Measurements from ENCODE around the gene TBC1D13. TPM values are rescaled to one million over a fixed set of nuclear protein-coding genes. Genes with fewer than 3 reads are reported as not detected.

TBC1D13 gene
- polyA plus RNA-seq, 1 experiment, result 31.9 TPM

- H3K4me3 ChIP-seq (ENCODE audit: low read depth, low read length), result no peak overlapping the region
- peaks cover 17% of the 10 kb centered on the region; the same call in 1 of the 2 replicates for H3K36me3 ChIP-seq (ENCODE audit: control insufficient read depth, insufficient read depth, low read length)
- no peak for DNase-seq (ENCODE audit: low read depth)
- no peak for TF ChIP-seq CTCF (IDR thresholded peaks at IDR 0.05; ENCODE audit: insufficient read depth, low read depth, low read length)
- CTCF ChIA-PET, result interaction anchor here (1.1 to 2.0 kb wide), 6 partner anchors 7 to 185 kb away, joined by 4 to 12 read pairs (median 6); no protein-coding TSS in a partner anchor
- no peaks in the 10 kb centered on the region for H3K27me3 ChIP-seq (ENCODE audit: control insufficient read depth, insufficient read depth, low read length)
- POLR2A ChIA-PET, result no interaction called here
Observed at GRCh38 chr9:128819716-128820664, 32.9 kb downstream of the TBC1D13 start.

GRCh38 chr9:128820665-128821583, 33.9 kb downstream of the TBC1D13 start:
- H3K36me3 ChIP-seq (ENCODE audit: control insufficient read depth, insufficient read depth, low read length), result peaks cover 18% of the 10 kb centered on the region
- no peaks in the 10 kb centered on the region for H3K27me3 ChIP-seq (ENCODE audit: control insufficient read depth, insufficient read depth, low read length)
- POLR2A ChIA-PET, result no interaction called here
- CTCF ChIA-PET, result interaction anchor here (2.0 kb wide), 1 partner anchor 24 kb away, joined by 6 read pairs; no protein-coding TSS in a partner anchor
- TF ChIP-seq CTCF (IDR thresholded peaks at IDR 0.05; ENCODE audit: insufficient read depth, low read depth, low read length), result no peak
- no peak for DNase-seq (ENCODE audit: low read depth)
- H3K4me3 ChIP-seq (ENCODE audit: low read depth, low read length), result no peak overlapping the region

DNA sequence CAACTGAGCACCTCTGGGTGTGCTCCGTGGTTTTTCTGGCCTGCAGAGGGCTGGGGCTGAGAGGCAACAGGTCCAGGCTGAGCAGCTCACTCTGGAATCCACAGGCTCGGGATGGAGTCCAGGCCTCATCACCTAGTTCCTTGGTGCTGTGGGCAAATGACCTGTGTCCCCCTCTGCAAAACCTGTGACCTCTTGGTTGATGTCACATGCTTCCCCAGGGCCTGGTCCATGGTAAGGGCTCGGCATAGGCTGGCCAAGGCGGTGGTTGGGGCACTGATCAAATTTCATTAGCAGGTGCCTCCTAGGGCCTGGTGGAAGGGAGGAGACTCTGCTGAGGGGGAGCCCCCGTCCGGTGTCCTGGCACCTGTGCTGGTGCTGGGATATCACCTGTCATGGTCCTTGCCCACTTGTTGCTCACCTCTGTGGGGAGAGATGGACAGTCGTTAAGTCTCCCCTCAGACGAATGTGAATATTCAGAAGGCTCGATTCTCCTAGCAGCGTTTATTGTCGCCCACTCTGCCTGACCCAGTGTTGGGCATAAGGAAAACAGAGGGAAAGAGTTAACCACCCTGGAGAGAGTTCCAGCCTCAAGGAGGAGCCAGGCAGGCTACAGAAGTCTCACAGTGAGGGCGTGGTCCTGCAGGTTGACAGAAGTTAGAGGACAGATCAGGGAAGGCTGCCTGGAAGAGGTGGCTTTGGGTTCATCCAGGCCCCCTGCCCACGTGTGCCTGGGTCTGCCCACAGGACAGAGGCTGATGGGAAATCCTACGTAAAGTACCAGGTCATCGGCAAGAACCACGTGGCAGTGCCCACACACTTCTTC, 34.7 kb downstream of the TBC1D13 start:
- POLR2A ChIA-PET, result no interaction called here
- peaks cover 25% of the 10 kb centered on the region for H3K36me3 ChIP-seq (ENCODE audit: control insufficient read depth, insufficient read depth, low read length)
- CTCF ChIA-PET, result no interaction called here
- no peak for TF ChIP-seq CTCF (IDR thresholded peaks at IDR 0.05; ENCODE audit: insufficient read depth, low read depth, low read length)
- no peak for DNase-seq (ENCODE audit: low read depth)
- H3K27me3 ChIP-seq (ENCODE audit: control insufficient read depth, insufficient read depth, low read length), result no peaks in the 10 kb centered on the region
- no peak overlapping the region for H3K4me3 ChIP-seq (ENCODE audit: low read depth, low read length)

GRCh38 chr9:128822407-128823042, 35.5 kb downstream of the TBC1D13 start:
- ChIA-PET CTCF (no interaction called here), POLR2A (no interaction called here)
- H3K36me3 ChIP-seq (ENCODE audit: control insufficient read depth, insufficient read depth, low read length), result peaks cover 27% of the 10 kb centered on the region

More at GRCh38 chr9:128822407-128823042, 35.5 kb downstream of the TBC1D13 start:
- TF ChIP-seq CTCF (IDR thresholded peaks at IDR 0.05; ENCODE audit: insufficient read depth, low read depth, low read length), result no peak
- H3K27me3 ChIP-seq (ENCODE audit: control insufficient read depth, insufficient read depth, low read length), result no peaks in the 10 kb centered on the region
- DNase-seq (ENCODE audit: low read depth), result no peak
- H3K4me3 ChIP-seq (ENCODE audit: low read depth, low read length), result no peak overlapping the region

Measured in BJ (cell line).